Activated naive CD8-positive, alpha-beta T cell (primary cell): ENCODE data around the gene FOXK1.
"Not testable (repeated sequence)": the region's sequence is repeated elsewhere in the genome, so short reads cannot be mapped to it uniquely, and the experiment has no call there.

Experiments
- H3K27ac Mint-ChIP-seq: one replicate; pipeline ENCODE4 v1.8.0; 2021; ENCODE audit warnings: mixed read lengths
- H3K27me3 Mint-ChIP-seq: one replicate; pipeline ENCODE4 v1.8.0; 2021; ENCODE audit warnings: mixed read lengths
- H3K36me3 Mint-ChIP-seq: one replicate; pipeline ENCODE4 v1.8.0; 2021; ENCODE audit warnings: mixed read lengths
- H3K4me1 Mint-ChIP-seq: one replicate; pipeline ENCODE4 v1.8.0; 2021; ENCODE audit warnings: low read depth, mixed read lengths
- H3K4me3 Mint-ChIP-seq: one replicate; pipeline ENCODE4 v1.8.0; 2021; ENCODE audit warnings: mild to moderate bottlenecking, mixed read lengths
- H3K9me3 Mint-ChIP-seq: one replicate; pipeline ENCODE4 v1.8.0; 2021; ENCODE audit warnings: low read depth, mixed read lengths

FOXK1 gene

GRCh38 chr7:4681886-4682620 lies at the start of gene FOXK1:
Gene FOXK1, plus strand, starts transcription at chr7:4682295. Its CDS starts 14 bp downstream, at chr7:4682309.
- Mint-ChIP-seq H3K9me3 (no peaks in the 10 kb centered on the region), H3K4me1 (peaks cover 33% of the 10 kb centered on the region), H3K4me3 (peak within 1 kb of the TSS; percentile 94), H3K27me3 (no peaks in the 10 kb centered on the region), H3K27ac (peak within 1 kb of the TSS; percentile 95), H3K36me3 (no peaks in the 10 kb centered on the region)

- Mint-ChIP-seq H3K9me3 (no peaks in the 10 kb centered on the region), H3K27ac (no peak overlapping the region), H3K4me1 (no peaks in the 10 kb centered on the region)
Measured at GRCh38 chr7:4633012-4633411, 49.1 kb upstream of the FOXK1 start.

GRCh38 chr7:4634166-4634565 lies 47.9 kb upstream of the FOXK1 start:
- Mint-ChIP-seq H3K27ac (no peak overlapping the region), H3K4me3 (no peak overlapping the region)

More at GRCh38 chr7:4633012-4633411, 49.1 kb upstream of the FOXK1 start:
- no peaks in the 10 kb centered on the region for H3K36me3 Mint-ChIP-seq
- H3K27me3 Mint-ChIP-seq, result no peaks in the 10 kb centered on the region
- H3K4me3 Mint-ChIP-seq, result no peak overlapping the region

GRCh38 chr7:4638781-4639575 lies 43.1 kb upstream of the FOXK1 start:
- Mint-ChIP-seq H3K27me3 (no peaks in the 10 kb centered on the region), H3K27ac (no peak overlapping the region), H3K4me1 (peaks cover 4% of the 10 kb centered on the region), H3K36me3 (no peaks in the 10 kb centered on the region), H3K4me3 (peak overlapping the region; percentile 27), H3K9me3 (no peaks in the 10 kb centered on the region)

More at GRCh38 chr7:4634166-4634565, 47.9 kb upstream of the FOXK1 start:
- Mint-ChIP-seq H3K27me3 (no peaks in the 10 kb centered on the region), H3K9me3 (no peaks in the 10 kb centered on the region), H3K36me3 (no peaks in the 10 kb centered on the region), H3K4me1 (no peaks in the 10 kb centered on the region)

GRCh38 chr7:4641091-4641666 lies 40.9 kb upstream of the FOXK1 start:
- H3K4me1 Mint-ChIP-seq, result peaks cover 4% of the 10 kb centered on the region
- no peaks in the 10 kb centered on the region for H3K36me3 Mint-ChIP-seq
- H3K4me3 Mint-ChIP-seq, result peak overlapping the region; percentile 68
- no peaks in the 10 kb centered on the region for H3K27me3 Mint-ChIP-seq
- no peak overlapping the region for H3K27ac Mint-ChIP-seq
- no peaks in the 10 kb centered on the region for H3K9me3 Mint-ChIP-seq

GRCh38 chr7:4641667-4642467 lies 40.2 kb upstream of the FOXK1 start:
- no peaks in the 10 kb centered on the region for H3K36me3 Mint-ChIP-seq
- H3K27me3 Mint-ChIP-seq, result no peaks in the 10 kb centered on the region

GRCh38 chr7:4642468-4643203 lies 39.5 kb upstream of the FOXK1 start:
- no peaks in the 10 kb centered on the region for H3K9me3 Mint-ChIP-seq
- H3K27ac Mint-ChIP-seq, result peak overlapping the region; percentile 95
- no peaks in the 10 kb centered on the region for H3K36me3 Mint-ChIP-seq
- no peaks in the 10 kb centered on the region for H3K27me3 Mint-ChIP-seq
- peaks cover 4% of the 10 kb centered on the region for H3K4me1 Mint-ChIP-seq
- H3K4me3 Mint-ChIP-seq, result peak overlapping the region; percentile 86

More at GRCh38 chr7:4641667-4642467, 40.2 kb upstream of the FOXK1 start:
- H3K27ac Mint-ChIP-seq, result peak overlapping the region; percentile 95
- no peaks in the 10 kb centered on the region for H3K9me3 Mint-ChIP-seq
- peaks cover 4% of the 10 kb centered on the region for H3K4me1 Mint-ChIP-seq
- H3K4me3 Mint-ChIP-seq, result peak overlapping the region; percentile 86

GRCh38 chr7:4643204-4643471 lies 39.0 kb upstream of the FOXK1 start:
- H3K4me1 Mint-ChIP-seq, H3K9me3 Mint-ChIP-seq, H3K27ac Mint-ChIP-seq, H3K27me3 Mint-ChIP-seq, H3K36me3 Mint-ChIP-seq: not testable (repeated sequence)
- H3K4me3 Mint-ChIP-seq, result peak overlapping the region; percentile 86

- H3K27ac Mint-ChIP-seq, result no peak overlapping the region
- peaks cover 4% of the 10 kb centered on the region for H3K4me1 Mint-ChIP-seq
- H3K4me3 Mint-ChIP-seq, result no peak overlapping the region
- H3K27me3 Mint-ChIP-seq, result no peaks in the 10 kb centered on the region
- no peaks in the 10 kb centered on the region for H3K36me3 Mint-ChIP-seq
- H3K9me3 Mint-ChIP-seq, result no peaks in the 10 kb centered on the region
Measured at GRCh38 chr7:4645246-4645645, 36.8 kb upstream of the FOXK1 start.

- Mint-ChIP-seq H3K9me3 (no peaks in the 10 kb centered on the region), H3K4me3 (no peak overlapping the region), H3K36me3 (no peaks in the 10 kb centered on the region), H3K27ac (no peak overlapping the region), H3K4me1 (no peaks in the 10 kb centered on the region), H3K27me3 (no peaks in the 10 kb centered on the region)
Measured at GRCh38 chr7:4648111-4648510, 34.0 kb upstream of the FOXK1 start.

- Mint-ChIP-seq H3K4me1 (no peaks in the 10 kb centered on the region), H3K27me3 (no peaks in the 10 kb centered on the region), H3K27ac (no peak overlapping the region), H3K4me3 (no peak overlapping the region), H3K9me3 (no peaks in the 10 kb centered on the region), H3K36me3 (no peaks in the 10 kb centered on the region)
Measured at GRCh38 chr7:4650433-4651047, 31.6 kb upstream of the FOXK1 start.

GRCh38 chr7:4653771-4654170 lies 28.3 kb upstream of the FOXK1 start:
- no peaks in the 10 kb centered on the region for H3K4me1 Mint-ChIP-seq

GRCh38 chr7:4655311-4655710 lies 26.8 kb upstream of the FOXK1 start:
- peaks cover 15% of the 10 kb centered on the region for H3K9me3 Mint-ChIP-seq
- H3K27ac Mint-ChIP-seq, result no peak overlapping the region
- H3K4me3 Mint-ChIP-seq, result no peak overlapping the region
- H3K36me3 Mint-ChIP-seq, result peaks cover 14% of the 10 kb centered on the region
- H3K4me1 Mint-ChIP-seq, result peaks cover 3% of the 10 kb centered on the region
- no peaks in the 10 kb centered on the region for H3K27me3 Mint-ChIP-seq

More at GRCh38 chr7:4653771-4654170, 28.3 kb upstream of the FOXK1 start:
- peaks cover 9% of the 10 kb centered on the region for H3K9me3 Mint-ChIP-seq
- H3K27ac Mint-ChIP-seq, result no peak overlapping the region
- H3K4me3 Mint-ChIP-seq, result no peak overlapping the region
- H3K36me3 Mint-ChIP-seq, result peaks cover 7% of the 10 kb centered on the region
- H3K27me3 Mint-ChIP-seq, result no peaks in the 10 kb centered on the region

GRCh38 chr7:4655896-4656295 lies 26.2 kb upstream of the FOXK1 start:
- Mint-ChIP-seq H3K36me3 (peaks cover 15% of the 10 kb centered on the region), H3K27ac (no peak overlapping the region)

More at GRCh38 chr7:4655896-4656295, 26.2 kb upstream of the FOXK1 start:
- H3K4me1 Mint-ChIP-seq, result peaks cover 3% of the 10 kb centered on the region
- peaks cover 17% of the 10 kb centered on the region for H3K9me3 Mint-ChIP-seq
- H3K4me3 Mint-ChIP-seq, result no peak overlapping the region
- no peaks in the 10 kb centered on the region for H3K27me3 Mint-ChIP-seq
